Measurements from ENCODE around the gene IYD.
A peak's percentile ranks its signal among the peaks of the same experiment; 100 is the strongest.

IYD gene

GRCh38 chr6:150368762-150369161, at the start of gene IYD:
Gene IYD (plus strand): TSS chr6:150369012. CDS start chr6:150369032, 20 bp downstream.
- DNase-seq = no peak

- no peak for DNase-seq
Observed at GRCh38 chr6:150319924-150320323, 48.9 kb upstream of the IYD start.

- DNase-seq = peak; percentile 22 to 26
Observed at GRCh38 chr6:150320442-150320841, 48.4 kb upstream of the IYD start.

- no peak for DNase-seq
Observed at GRCh38 chr6:150322466-150322871, 46.3 kb upstream of the IYD start.

- DNase-seq = no peak
Observed at GRCh38 chr6:150323205-150323604, 45.6 kb upstream of the IYD start.

GRCh38 chr6:150324044-150324443, 44.8 kb upstream of the IYD start:
- DNase-seq = no peak

- DNase-seq = no peak
Observed at GRCh38 chr6:150325066-150325772, 43.6 kb upstream of the IYD start.

- DNase-seq = no peak
Observed at GRCh38 chr6:150327117-150327774, 41.6 kb upstream of the IYD start.

GRCh38 chr6:150328744-150329405, 39.9 kb upstream of the IYD start:
- no peak for DNase-seq

GRCh38 chr6:150331344-150331743, 37.5 kb upstream of the IYD start:
- DNase-seq = no peak

- DNase-seq = no peak
Observed at GRCh38 chr6:150332939-150333584, 35.8 kb upstream of the IYD start.

- DNase-seq = no peak
Observed at GRCh38 chr6:150333585-150333941, 35.2 kb upstream of the IYD start.

GRCh38 chr6:150334790-150335783, 33.7 kb upstream of the IYD start:
- DNase-seq = peak; percentile 13 to 34

GRCh38 chr6:150336299-150336698, 32.5 kb upstream of the IYD start:
- no peak for DNase-seq

GRCh38 chr6:150336708-150337107, 32.1 kb upstream of the IYD start:
- DNase-seq = no peak

- no peak for DNase-seq
Observed at GRCh38 chr6:150342126-150342525, 26.7 kb upstream of the IYD start.

- no peak for DNase-seq
Observed at GRCh38 chr6:150343434-150343833, 25.4 kb upstream of the IYD start.

GRCh38 chr6:150345781-150346180, 23.0 kb upstream of the IYD start:
- no peak for DNase-seq

GRCh38 chr6:150346346-150346745, 22.5 kb upstream of the IYD start:
- no peak for DNase-seq

- no peak for DNase-seq
Observed at GRCh38 chr6:150347845-150348244, 21.0 kb upstream of the IYD start.

- DNase-seq = no peak
Observed at GRCh38 chr6:150349546-150349945, 19.3 kb upstream of the IYD start.
